Stomach (tissue), 19 donors: ENCODE measurements around the gene ARFGAP2. TPM values are rescaled to one million over a fixed set of nuclear protein-coding genes. Genes with fewer than 3 reads are reported as not detected.

Experiments
- DNase-seq, 2 donors: peaks; one replicate each; pipeline versions ENCODE4 v3.0.0 to v3.0.0-alpha.2; 2013 to 2019
- H3K27ac ChIP-seq, 5 donors: fragments of 200-600 bp in 4 of 5; sonication (generic) in 4 of 5; one replicate each; pipeline ENCODE4 v1.5.1; 2013 to 2019; ENCODE audit warnings: mild to moderate bottlenecking in 1 of 5, moderate library complexity in 1 of 5
- H3K27me3 ChIP-seq, 3 donors: fragments of 200-600 bp; sonication (generic); one replicate each; pipeline ENCODE4 v1.5.1; 2017 to 2019; ENCODE audit warnings: mixed run types in 1 of 3
- H3K36me3 ChIP-seq, 4 donors: fragments of 200-600 bp; sonication (generic); 1 replicate in 3 of 4; 2 replicates in 1 of 4; pipeline ENCODE4 v1.5.1; 2016 to 2019
- H3K4me1 ChIP-seq, 4 donors: fragments of 200-600 bp; sonication (generic); one replicate each; pipeline ENCODE4 v1.5.1; 2016 to 2019
- H3K4me3 ChIP-seq, 4 donors: fragments of 200-600 bp; sonication (generic) in 3 of 4; one replicate each; pipeline ENCODE4 v1.5.1; 2016 to 2019; ENCODE audit warnings: mild to moderate bottlenecking in 1 of 4
- H3K9me3 ChIP-seq, 4 donors: fragments of 200-600 bp; sonication (generic); one replicate each; pipeline ENCODE4 v1.5.1; 2016 to 2019
- CTCF ChIP-seq, 7 experiments: fragments of 450-650 bp in 4 of 7; fragments of 200-600 bp in 3 of 7; sonication (generic) in 3 of 7; IDR thresholded peaks; one replicate each; pipeline ENCODE4 v1.5.1; 2016 to 2019; ENCODE audit warnings: antibody characterized with exemption in 7 of 7, control low read depth in 2 of 7, mild to moderate bottlenecking in 1 of 7
- EP300 ChIP-seq: sonication (generic); formaldehyde crosslinking; IDR thresholded peaks from one replicate; pipeline ENCODE4 v1.6.1; 2017; ENCODE audit warnings: antibody characterized with exemption
- POLR2A ChIP-seq, 4 donors: fragments of 450-650 bp; IDR thresholded peaks; one replicate each; pipeline ENCODE4 v1.6.1; 2016; ENCODE audit warnings: antibody characterized with exemption in 4 of 4, control low read depth in 2 of 4, mild to moderate bottlenecking in 1 of 4, moderate library complexity in 1 of 4
- POLR2AphosphoS5 ChIP-seq, 3 donors: sonication (generic); formaldehyde crosslinking; IDR thresholded peaks; one replicate each; pipeline ENCODE4 v1.6.1; 2016; ENCODE audit warnings: antibody characterized with exemption in 3 of 3
- WGBS, 5 donors: extraction: QIAGEN DNeasy Blood & Tissue Kit in 3 of 5; methylation state at CpG; one replicate each; pipeline versions ENCODE4 v1.1.5 to v1.1.7; 2013 to 2018; 5-methylcytosine and 5-hydroxymethylcytosine counted together
- intact Hi-C: fragments of 100-400 bp; cut with DNase I; formaldehyde crosslinking; loops from one replicate; pipeline ENCODE4 v1.15.1; 2023; ENCODE audit warnings: low total_unique reads
- long read RNA-seq, 10 donors: transcript quantifications; one replicate each; lab custom pipeline, GENCODE V29; 2026
- polyA plus RNA-seq, 3 donors: library from polyadenylated mRNA; stranded (reverse); fragments of 200-250 nt; gene quantifications; one replicate each; pipeline ENCODE4 v1.2.3, GENCODE V29; 2013
- total RNA-seq, 5 donors: library from RNA; depleted of rRNA; stranded (reverse); fragments of >200 nt; gene quantifications; one replicate each; pipeline versions ENCODE4 v1.1.0 to v1.2.3, GENCODE V29; 2014 to 2016
- donor health status: healthy with polysubstance abuse.
- donor health status: Bipolar disorder and iron deficiency.
- donor health status: healthy.

Gene ARFGAP2
- total RNA-seq (100 to 1,000 TPM in 3 of 5 donors, 10 to 100 TPM in 2; 85.8 to 398 (median 121) TPM), polyA plus RNA-seq (10 to 100 TPM; 45.8 to 69.7 (median 54.7) TPM)
- long read RNA-seq, donor 1, partial matches to known transcripts = 0 of 2 reads
- long read RNA-seq, donor 1, other reads (novel, unspliced or antisense) = 0 of 2 reads
- long read RNA-seq, donor 2, transcript ARFGAP2-205 (16 exons, 2,976 nt) = major isoform, 6 of 9 reads
- long read RNA-seq, donor 2, partial matches to known transcripts = 0 of 9 reads
- long read RNA-seq, donor 2, other reads (novel, unspliced or antisense) = 0 of 9 reads
- long read RNA-seq, donor 3, transcript ARFGAP2-205 (16 exons, 2,976 nt) = major isoform, 6 of 9 reads
- long read RNA-seq, donor 3, partial matches to known transcripts = 0 of 9 reads
- long read RNA-seq, donor 3, other reads (novel, unspliced or antisense) = 0 of 9 reads
- long read RNA-seq, donor 4 = 0 reads
- long read RNA-seq, donor 5, transcript ARFGAP2-205 (16 exons, 2,976 nt) = major isoform, 5 of 26 reads
- long read RNA-seq, donor 5, partial matches to known transcripts = 18 of 26 reads
- long read RNA-seq, donor 5, other reads (novel, unspliced or antisense) = 0 of 26 reads
- long read RNA-seq, donor 6, transcript ARFGAP2-205 (16 exons, 2,976 nt) = major isoform, 5 of 20 reads
- long read RNA-seq, donor 6, partial matches to known transcripts = 13 of 20 reads
- long read RNA-seq, donor 6, other reads (novel, unspliced or antisense) = 0 of 20 reads
- long read RNA-seq, donor 7, partial matches to known transcripts = 0 of 6 reads
- long read RNA-seq, donor 7, other reads (novel, unspliced or antisense) = 0 of 6 reads
- long read RNA-seq, donor 8, transcript ARFGAP2-205 (16 exons, 2,976 nt) = major isoform, 6 of 13 reads
- long read RNA-seq, donor 8, partial matches to known transcripts = 7 of 13 reads
- long read RNA-seq, donor 8, other reads (novel, unspliced or antisense) = 0 of 13 reads
- long read RNA-seq, donor 9, partial matches to known transcripts = 0 of 1 reads
- long read RNA-seq, donor 9, other reads (novel, unspliced or antisense) = 0 of 1 reads
- long read RNA-seq, donor 10, partial matches to known transcripts = 0 of 2 reads
- long read RNA-seq, donor 10, other reads (novel, unspliced or antisense) = 0 of 2 reads

GRCh38 chr11:47176328-47177228 lies at the start of gene ARFGAP2:
Gene ARFGAP2, minus strand, starts transcription at chr11:47176879. Its CDS starts 26 bp downstream, at chr11:47176853.
- DNase-seq = peak; percentile 98 to 100
- TF ChIP-seq POLR2AphosphoS5 (IDR thresholded peaks at IDR 0.05) (peak; percentile 56 to 90 (median 84)), POLR2A (IDR thresholded peaks at IDR 0.05) (no peak)
- WGBS, 5 donors = 0 to 2% (median 0%) methylated on average over 27 to 89 of the region's 89 CpGs
- H3K27me3 ChIP-seq = no peaks in the 10 kb centered on the region
- no peaks in the 10 kb centered on the region for H3K9me3 ChIP-seq
- intact Hi-C loops = no loop called here
- H3K4me1 ChIP-seq = peaks cover 39 to 62% (median 59%) of the 10 kb centered on the region in 4 donors
- H3K36me3 ChIP-seq = peaks cover 29 to 72% (median 60%) of the 10 kb centered on the region in 4 donors
- H3K4me3 ChIP-seq = peak within 1 kb of the TSS; percentile 93 to 99 (median 98)
- H3K27ac ChIP-seq = peak within 1 kb of the TSS; percentile 96 to 99 (median 98)

GRCh38 chr11:47225552-47226400 lies 49.1 kb upstream of the ARFGAP2 start:
- Histone ChIP-seq H3K4me1 (peaks cover 0 to 1% (median 0%) of the 10 kb centered on the region in 4 donors), H3K4me3 (no peak overlapping the region), H3K36me3 (peaks cover 0 to 91% (median 70%) of the 10 kb centered on the region in 4 donors), H3K9me3 (no peaks in the 10 kb centered on the region), H3K27me3 (no peaks in the 10 kb centered on the region), H3K27ac (no peak overlapping the region)
- intact Hi-C loops = no loop called here
- WGBS, 5 donors = 91 to 96% (median 93%) methylated on average over 7 of the region's 7 CpGs
- no peak for TF ChIP-seq CTCF (IDR thresholded peaks at IDR 0.05)
- TF ChIP-seq EP300 = no peak
- no peak for TF ChIP-seq POLR2A (IDR thresholded peaks at IDR 0.05)
- TF ChIP-seq POLR2AphosphoS5 (IDR thresholded peaks at IDR 0.05) = no peak
- DNase-seq = no peak

GRCh38 chr11:47222696-47223095 lies 46.0 kb upstream of the ARFGAP2 start:
- H3K9me3 ChIP-seq = no peaks in the 10 kb centered on the region
- TF ChIP-seq POLR2A (IDR thresholded peaks at IDR 0.05) (no peak), POLR2AphosphoS5 (IDR thresholded peaks at IDR 0.05) (no peak), EP300 (no peak), CTCF (IDR thresholded peaks at IDR 0.05) (no peak)
- no peak overlapping the region for H3K4me3 ChIP-seq
- H3K36me3 ChIP-seq = peaks cover 6 to 95% (median 82%) of the 10 kb centered on the region in 4 donors
- H3K27ac ChIP-seq = no peak overlapping the region
- no peak for DNase-seq
- H3K4me1 ChIP-seq = peaks cover 0 to 23% (median 8%) of the 10 kb centered on the region in 4 donors
- intact Hi-C loops = no loop called here
- H3K27me3 ChIP-seq = no peaks in the 10 kb centered on the region
- 92 to 100% (median 94%) methylated on average over 2 of the region's 2 CpGs for WGBS, 5 donors
